ENCODE data around the gene THSD8. TPM values are rescaled to one million over a fixed set of nuclear protein-coding genes. Genes with fewer than 3 reads are reported as not detected.
"Not testable (repeated sequence)": the region's sequence is repeated elsewhere in the genome, so short reads cannot be mapped to it uniquely, and the experiment has no call there.

The THSD8 gene
- total RNA-seq, 2 experiments from 2014 or later: 31.1 to 36.2 TPM

GRCh38 chr19:12841094-12841493 lies 39.2 kb downstream of the THSD8 start:
- Mint-ChIP-seq H3K4me1 (ENCODE audit: low read depth) (peaks cover 28% of the 10 kb centered on the region), H3K9me3 (no peaks in the 10 kb centered on the region), H3K36me3 (ENCODE audit: low read depth) (no peaks in the 10 kb centered on the region), H3K27ac (no peak overlapping the region), H3K4me3 (peak overlapping the region; percentile 2), H3K27me3 (peaks cover 65% of the 10 kb centered on the region)
- CTCF ChIA-PET: no interaction called here
- POLR2A ChIA-PET: no interaction called here
- DNase-seq: peak; percentile 35
- intact Hi-C loops (cut with micrococcal nuclease): no loop called here
- no peak for TF ChIP-seq CTCF (IDR thresholded peaks at IDR 0.05)
- ATAC-seq: no peak

- no peak for TF ChIP-seq CTCF (IDR thresholded peaks at IDR 0.05)
- no peaks in the 10 kb centered on the region for H3K9me3 Mint-ChIP-seq
- H3K27ac Mint-ChIP-seq: no peak overlapping the region
- no peaks in the 10 kb centered on the region for H3K36me3 Mint-ChIP-seq (ENCODE audit: low read depth)
- intact Hi-C loops (cut with micrococcal nuclease): no loop called here
- POLR2A ChIA-PET: no interaction called here
- peaks cover 23% of the 10 kb centered on the region for H3K4me1 Mint-ChIP-seq (ENCODE audit: low read depth)
- DNase-seq: no peak
- CTCF ChIA-PET: no interaction called here
- no peak for ATAC-seq
- peaks cover 60% of the 10 kb centered on the region for H3K27me3 Mint-ChIP-seq
- no peak overlapping the region for H3K4me3 Mint-ChIP-seq
Measured at GRCh38 chr19:12842511-12842910, 40.6 kb downstream of the THSD8 start.

- ChIA-PET POLR2A (no interaction called here), CTCF (no interaction called here)
- no peak for ATAC-seq
- no peaks in the 10 kb centered on the region for H3K36me3 Mint-ChIP-seq (ENCODE audit: low read depth)
- intact Hi-C loops (cut with micrococcal nuclease): no loop called here
- no peak for TF ChIP-seq CTCF (IDR thresholded peaks at IDR 0.05)
- peaks cover 57% of the 10 kb centered on the region for H3K27me3 Mint-ChIP-seq
- H3K9me3 Mint-ChIP-seq: no peaks in the 10 kb centered on the region
- no peak overlapping the region for H3K4me3 Mint-ChIP-seq
- no peak overlapping the region for H3K27ac Mint-ChIP-seq
- DNase-seq: no peak
- peaks cover 25% of the 10 kb centered on the region for H3K4me1 Mint-ChIP-seq (ENCODE audit: low read depth)
Measured at GRCh38 chr19:12843328-12843727, 41.5 kb downstream of the THSD8 start.

GRCh38 chr19:12843999-12844732 lies 42.3 kb downstream of the THSD8 start:
- POLR2A ChIA-PET: no interaction called here
- no peak for TF ChIP-seq CTCF (IDR thresholded peaks at IDR 0.05)
- CTCF ChIA-PET: interaction anchor here (0.7 to 6.7 kb wide), 3 partner anchors 48 to 86 kb away, joined by 3 to 118 read pairs (median 4); no protein-coding TSS in a partner anchor
- Mint-ChIP-seq H3K27me3 (peaks cover 55% of the 10 kb centered on the region), H3K27ac (no peak overlapping the region), H3K4me3 (no peak overlapping the region), H3K9me3 (no peaks in the 10 kb centered on the region), H3K4me1 (ENCODE audit: low read depth) (peaks cover 23% of the 10 kb centered on the region), H3K36me3 (ENCODE audit: low read depth) (no peaks in the 10 kb centered on the region)
- intact Hi-C loops (cut with micrococcal nuclease): no loop called here
- DNase-seq (no peak), ATAC-seq (no peak)

GRCh38 chr19:12846613-12847012 lies 44.7 kb downstream of the THSD8 start:
- not testable (repeated sequence) for H3K4me1 Mint-ChIP-seq (ENCODE audit: low read depth); ATAC-seq; H3K27ac Mint-ChIP-seq; H3K9me3 Mint-ChIP-seq; DNase-seq; H3K36me3 Mint-ChIP-seq (ENCODE audit: low read depth)
- H3K4me3 Mint-ChIP-seq: peak overlapping the region; percentile 67
- H3K27me3 Mint-ChIP-seq: peaks cover 30% of the 10 kb centered on the region
- intact Hi-C loops (cut with micrococcal nuclease): loop anchor here (5.0 kb wide), 1 partner anchor 84 kb away; no protein-coding TSS in a partner anchor
- CTCF ChIA-PET: interaction anchor here (0.6 to 6.7 kb wide), 39 partner anchors 9 to 308 kb away, joined by 3 to 118 read pairs (median 10); partner anchors contain the start of genes GCDH, JUNB, MAN2B1 and RNASEH2A
- POLR2A ChIA-PET: interaction anchor here (0.9 to 1.7 kb wide), 3 partner anchors 45 to 90 kb away, joined by 3 to 7 read pairs (median 4); partner anchors contain the start of genes JUNB, PRDX2 and THSD8

All from activated CD8-positive, alpha-beta T cell treated with anti-CD3 and anti-CD28 coated beads for 36 hours (primary cell).